CD8-positive, alpha-beta memory T cell (primary cell): ENCODE results near the gene ACOT7. TPM values are rescaled to one million over a fixed set of nuclear protein-coding genes. Genes with fewer than 3 reads are reported as not detected.

Experiments
- CTCF ChIA-PET: fragments of 350-600 bp; sonication (Branson Sonifier 250); formaldehyde crosslinking; loops from one replicate; lab custom pipeline; 2021; ENCODE audit warnings: antibody characterized with exemption; lab: Charles Lee
- POLR2A ChIA-PET: fragments of 350-600 bp; sonication (Branson Sonifier 250); formaldehyde crosslinking; loops from one replicate; lab custom pipeline; 2021; ENCODE audit warnings: antibody characterized with exemption; lab: Charles Lee
- DNase-seq, 5 donors: peaks; one replicate each; pipeline versions ENCODE4 v3.0.0 to v3.0.0-alpha.2; 2020 to 2022; ENCODE audit warnings: mixed read lengths in 1 of 5
- H3K27ac ChIP-seq: one replicate; pipeline ENCODE4 v1.7.0; 2013; ENCODE audit warnings: low read depth, mild to moderate bottlenecking, low read length, moderate library complexity
- H3K27me3 ChIP-seq: 2 replicates; pipeline ENCODE4 v1.7.0; 2013; ENCODE audit warnings: low read length, mild to moderate bottlenecking; ENCODE audit not compliant: insufficient read depth, poor library complexity, severe bottlenecking
- H3K36me3 ChIP-seq: 2 replicates; pipeline ENCODE4 v1.7.0; 2013; ENCODE audit warnings: mild to moderate bottlenecking, low read length, moderate library complexity; ENCODE audit not compliant: insufficient read depth
- H3K4me1 ChIP-seq: 2 replicates; pipeline ENCODE4 v1.7.0; 2013; ENCODE audit warnings: mild to moderate bottlenecking, low read length, moderate library complexity; ENCODE audit not compliant: insufficient read depth
- H3K4me3 ChIP-seq: 2 replicates; pipeline ENCODE4 v1.7.0; 2013; ENCODE audit warnings: mild to moderate bottlenecking, low read length
- H3K9me3 ChIP-seq: 2 replicates; pipeline ENCODE4 v1.7.0; 2013; ENCODE audit warnings: mild to moderate bottlenecking, low read length
- H3K27ac Mint-ChIP-seq, 8 donors: one replicate each; pipeline ENCODE4 v1.8.0; 2020 to 2021; ENCODE audit warnings: mixed read lengths in 8 of 8, mild to moderate bottlenecking in 6 of 8, inconsistent platforms in 3 of 8, moderate library complexity in 3 of 8
- H3K27me3 Mint-ChIP-seq, 2 donors: one replicate each; pipeline ENCODE4 v1.8.0; 2020 to 2021; ENCODE audit warnings: mixed read lengths in 2 of 2, mild to moderate bottlenecking in 1 of 2, moderate library complexity in 1 of 2
- H3K36me3 Mint-ChIP-seq, 3 donors: one replicate each; pipeline ENCODE4 v1.8.0; 2020 to 2021; ENCODE audit warnings: mixed read lengths in 3 of 3, inconsistent platforms in 1 of 3, mild to moderate bottlenecking in 1 of 3
- H3K4me1 Mint-ChIP-seq, 3 donors: one replicate each; pipeline ENCODE4 v1.8.0; 2020 to 2021; ENCODE audit warnings: mixed read lengths in 3 of 3, inconsistent platforms in 1 of 3, mild to moderate bottlenecking in 1 of 3
- H3K4me3 Mint-ChIP-seq, 7 donors: one replicate each; pipeline ENCODE4 v1.8.0; 2020 to 2021; ENCODE audit warnings: mixed read lengths in 7 of 7, mild to moderate bottlenecking in 6 of 7, moderate library complexity in 4 of 7, inconsistent platforms in 2 of 7
- H3K9me3 Mint-ChIP-seq, 5 donors: one replicate each; pipeline ENCODE4 v1.8.0; 2020 to 2022; ENCODE audit warnings: mixed read lengths in 5 of 5, mild to moderate bottlenecking in 3 of 5, moderate library complexity in 2 of 5, inconsistent platforms in 1 of 5
- polyA plus RNA-seq: library from polyadenylated mRNA; unstranded; fragments of 300-500 nt; fragmentation: Illumina TruSeq; gene quantifications from one replicate; pipeline ENCODE4 v1.2.3, GENCODE V29; 2021
- total RNA-seq, 2 experiments: library from RNA; stranded (reverse); gene quantifications; one replicate each; pipeline ENCODE4 v1.2.3, GENCODE V29; 2021

Gene ACOT7
- total and polyA plus RNA-seq, 3 experiments from 2014 or later: 10.0 to 109 (median 109) TPM

GRCh38 chr1:6243053-6243834 is 150.3 kb downstream of the ACOT7 start:
- no peaks in the 10 kb centered on the region for H3K9me3 ChIP-seq
- Mint-ChIP-seq H3K9me3 (no peaks in the 10 kb centered on the region), H3K4me3 (no peak overlapping the region), H3K4me1 (peaks cover 8 to 26% (median 11%) of the 10 kb centered on the region in 3 donors), H3K27ac (no peak overlapping the region), H3K27me3 (peaks cover 53 to 67% of the 10 kb centered on the region in 2 donors), H3K36me3 (no peaks in the 10 kb centered on the region)
- no peak overlapping the region for H3K4me3 ChIP-seq
- ChIA-PET CTCF (interaction anchor here (1.2 to 1.3 kb wide), 3 partner anchors 18 to 105 kb away, joined by 3 read pairs; no protein-coding TSS in a partner anchor), POLR2A (no interaction called here)
- no peaks in the 10 kb centered on the region for H3K36me3 ChIP-seq
- peaks cover 20% of the 10 kb centered on the region for H3K4me1 ChIP-seq
- H3K27me3 ChIP-seq: peaks cover 59% of the 10 kb centered on the region
- H3K27ac ChIP-seq: no peak overlapping the region
- DNase-seq: no peak

- peaks cover 50% of the 10 kb centered on the region for H3K27me3 ChIP-seq
- CTCF ChIA-PET: interaction anchor here (1.2 to 1.3 kb wide), 3 partner anchors 19 to 107 kb away, joined by 3 read pairs; no protein-coding TSS in a partner anchor
- H3K9me3 Mint-ChIP-seq: no peaks in the 10 kb centered on the region
Observed at GRCh38 chr1:6241887-6242740, 151.5 kb downstream of the ACOT7 start.

GRCh38 chr1:6241107-6241886 is 152.3 kb downstream of the ACOT7 start:
- peak overlapping the region in 1 of 8 donors; percentile 56 for H3K27ac Mint-ChIP-seq
- Histone ChIP-seq H3K4me1 (peaks cover 12% of the 10 kb centered on the region), H3K9me3 (no peaks in the 10 kb centered on the region), H3K36me3 (no peaks in the 10 kb centered on the region), H3K27me3 (peaks cover 43% of the 10 kb centered on the region), H3K27ac (no peak overlapping the region), H3K4me3 (no peak overlapping the region)
- POLR2A ChIA-PET: no interaction called here
- H3K27me3 Mint-ChIP-seq: peaks cover 38 to 49% of the 10 kb centered on the region in 2 donors
- H3K4me1 Mint-ChIP-seq: peaks cover 3 to 15% (median 7%) of the 10 kb centered on the region in 3 donors
- H3K9me3 Mint-ChIP-seq: no peaks in the 10 kb centered on the region
- H3K36me3 Mint-ChIP-seq: no peaks in the 10 kb centered on the region
- DNase-seq: no peak
- H3K4me3 Mint-ChIP-seq: peak overlapping the region in 2 of 7 donors; percentile 37 to 52
- CTCF ChIA-PET: interaction anchor here (1.3 kb wide), 1 partner anchor 107 kb away, joined by 3 read pairs; no protein-coding TSS in a partner anchor

More at GRCh38 chr1:6241887-6242740, 151.5 kb downstream of the ACOT7 start:
- Mint-ChIP-seq H3K36me3 (no peaks in the 10 kb centered on the region), H3K4me1 (peaks cover 8 to 23% (median 11%) of the 10 kb centered on the region in 3 donors), H3K4me3 (no peak overlapping the region), H3K27ac (no peak overlapping the region), H3K27me3 (peaks cover 46 to 57% of the 10 kb centered on the region in 2 donors)
- no peaks in the 10 kb centered on the region for H3K9me3 ChIP-seq
- H3K36me3 ChIP-seq: no peaks in the 10 kb centered on the region
- POLR2A ChIA-PET: no interaction called here
- H3K4me3 ChIP-seq: no peak overlapping the region
- no peak for DNase-seq
- peaks cover 20% of the 10 kb centered on the region for H3K4me1 ChIP-seq
- no peak overlapping the region for H3K27ac ChIP-seq

GRCh38 chr1:6239950-6240768 is 153.4 kb downstream of the ACOT7 start:
- peaks cover 2% of the 10 kb centered on the region for H3K4me1 ChIP-seq
- H3K9me3 Mint-ChIP-seq: no peaks in the 10 kb centered on the region
- no peaks in the 10 kb centered on the region for H3K9me3 ChIP-seq
- peaks cover 40% of the 10 kb centered on the region for H3K27me3 ChIP-seq
- no peaks in the 10 kb centered on the region for H3K36me3 ChIP-seq
- H3K4me3 ChIP-seq: no peak overlapping the region
- H3K27me3 Mint-ChIP-seq: peaks cover 35 to 46% of the 10 kb centered on the region in 2 donors
- H3K36me3 Mint-ChIP-seq: peaks cover 0 to 2% (median 0%) of the 10 kb centered on the region in 3 donors
- no peak overlapping the region for H3K27ac Mint-ChIP-seq
- DNase-seq: no peak
- POLR2A ChIA-PET: no interaction called here
- peaks cover 4 to 16% (median 7%) of the 10 kb centered on the region in 3 donors for H3K4me1 Mint-ChIP-seq
- H3K27ac ChIP-seq: no peak overlapping the region
- peak overlapping the region in 1 of 7 donors; percentile 34 for H3K4me3 Mint-ChIP-seq
- CTCF ChIA-PET: no interaction called here

GRCh38 chr1:6239213-6239752 is 154.3 kb downstream of the ACOT7 start:
- CTCF ChIA-PET: no interaction called here
- POLR2A ChIA-PET: no interaction called here
- no peak for DNase-seq
- H3K9me3 Mint-ChIP-seq: no peaks in the 10 kb centered on the region
- peak overlapping the region in 1 of 7 donors; percentile 34 for H3K4me3 Mint-ChIP-seq
- peaks cover 10% of the 10 kb centered on the region for H3K4me1 ChIP-seq
- no peaks in the 10 kb centered on the region for H3K36me3 ChIP-seq
- H3K27ac Mint-ChIP-seq: peak overlapping the region in 1 of 8 donors; percentile 34
- H3K27ac ChIP-seq: no peak overlapping the region
- H3K36me3 Mint-ChIP-seq: peaks cover 0 to 3% (median 0%) of the 10 kb centered on the region in 3 donors
- H3K27me3 ChIP-seq: peaks cover 35% of the 10 kb centered on the region
- H3K27me3 Mint-ChIP-seq: peaks cover 32 to 42% of the 10 kb centered on the region in 2 donors
- H3K9me3 ChIP-seq: no peaks in the 10 kb centered on the region
- H3K4me3 ChIP-seq: no peak overlapping the region
- peaks cover 12 to 21% (median 15%) of the 10 kb centered on the region in 3 donors for H3K4me1 Mint-ChIP-seq

GRCh38 chr1:6237093-6237492 is 156.5 kb downstream of the ACOT7 start:
- peaks cover 19 to 31% of the 10 kb centered on the region in 2 donors for H3K27me3 Mint-ChIP-seq
- peaks cover 20 to 33% (median 20%) of the 10 kb centered on the region in 3 donors for H3K4me1 Mint-ChIP-seq
- Histone ChIP-seq H3K27me3 (peaks cover 20% of the 10 kb centered on the region), H3K4me3 (no peak overlapping the region), H3K36me3 (peaks cover 10% of the 10 kb centered on the region), H3K9me3 (no peaks in the 10 kb centered on the region), H3K27ac (no peak overlapping the region), H3K4me1 (peaks cover 12% of the 10 kb centered on the region)
- H3K27ac Mint-ChIP-seq: peak overlapping the region in 4 of 8 donors; percentile 22 to 50 (median 36)
- no peak for DNase-seq
- H3K36me3 Mint-ChIP-seq: peaks cover 0 to 21% (median 4%) of the 10 kb centered on the region in 3 donors
- no peaks in the 10 kb centered on the region for H3K9me3 Mint-ChIP-seq
- POLR2A ChIA-PET: no interaction called here
- CTCF ChIA-PET: interaction anchor here (1.1 to 4.5 kb wide), 2 partner anchors 9 to 186 kb away, joined by 3 to 44 read pairs; no protein-coding TSS in a partner anchor
- peak overlapping the region; percentile 23 to 91 (median 57) for H3K4me3 Mint-ChIP-seq
